ENCODE measurements around the gene ARMH4.

ARMH4 gene

GRCh38 chr14:57961786-57962060 is 190.3 kb downstream of the ARMH4 start:
- DNase-seq: peak in 1 of 14 donors; percentile 39

DNA sequence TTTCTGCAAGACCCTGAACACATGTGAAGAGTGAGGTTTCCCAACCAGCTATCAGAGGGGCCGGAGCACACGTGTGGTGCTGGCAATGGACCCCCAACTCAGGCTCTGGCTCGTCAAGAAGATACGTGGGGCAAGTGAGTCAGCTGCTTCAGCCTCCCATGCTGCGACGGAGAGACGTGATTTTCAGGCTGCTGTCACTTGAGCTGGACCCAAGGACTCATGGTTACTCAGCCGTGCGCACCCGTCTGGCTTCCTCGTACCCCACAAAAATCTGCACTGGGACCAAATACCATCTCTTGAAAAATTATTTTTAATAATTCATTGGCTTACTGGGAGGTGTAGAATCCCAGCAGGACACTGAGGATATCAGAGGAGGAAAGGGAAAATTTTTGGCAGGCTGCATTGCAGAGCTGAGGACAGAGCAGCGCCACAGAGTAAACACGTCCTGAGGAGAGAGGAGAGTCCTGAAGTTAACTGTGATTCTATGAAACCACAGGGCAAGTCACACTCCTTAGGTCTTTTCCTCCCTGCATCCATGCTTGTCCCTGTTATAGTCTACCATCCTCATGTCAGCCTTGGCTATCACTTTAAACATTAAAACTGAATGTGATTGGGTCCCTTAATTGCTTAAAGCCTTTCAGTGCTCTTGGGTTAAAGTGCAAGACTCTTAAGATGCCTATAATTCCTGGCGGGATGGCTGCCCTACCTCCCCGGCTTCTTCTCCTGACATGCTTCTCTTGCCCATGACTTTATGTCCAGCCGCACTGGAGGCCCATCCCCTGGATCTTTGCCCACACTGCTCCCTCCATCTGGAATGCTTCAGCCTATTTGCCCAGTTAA is 190.8 kb downstream of the ARMH4 start:
- peak in 1 of 14 donors; percentile 66 for DNase-seq

GRCh38 chr14:57957441-57957840 is 194.6 kb downstream of the ARMH4 start:
- no peak for DNase-seq

Measured in C1 segment of cervical spinal cord (tissue), 14 donors.